ENCODE results near the gene SRL. TPM values are rescaled to one million over a fixed set of nuclear protein-coding genes. Genes with fewer than 3 reads are reported as not detected.

SRL gene
- total and polyA plus RNA-seq, 11 donors = 218 to 760 (median 491) TPM

DNA sequence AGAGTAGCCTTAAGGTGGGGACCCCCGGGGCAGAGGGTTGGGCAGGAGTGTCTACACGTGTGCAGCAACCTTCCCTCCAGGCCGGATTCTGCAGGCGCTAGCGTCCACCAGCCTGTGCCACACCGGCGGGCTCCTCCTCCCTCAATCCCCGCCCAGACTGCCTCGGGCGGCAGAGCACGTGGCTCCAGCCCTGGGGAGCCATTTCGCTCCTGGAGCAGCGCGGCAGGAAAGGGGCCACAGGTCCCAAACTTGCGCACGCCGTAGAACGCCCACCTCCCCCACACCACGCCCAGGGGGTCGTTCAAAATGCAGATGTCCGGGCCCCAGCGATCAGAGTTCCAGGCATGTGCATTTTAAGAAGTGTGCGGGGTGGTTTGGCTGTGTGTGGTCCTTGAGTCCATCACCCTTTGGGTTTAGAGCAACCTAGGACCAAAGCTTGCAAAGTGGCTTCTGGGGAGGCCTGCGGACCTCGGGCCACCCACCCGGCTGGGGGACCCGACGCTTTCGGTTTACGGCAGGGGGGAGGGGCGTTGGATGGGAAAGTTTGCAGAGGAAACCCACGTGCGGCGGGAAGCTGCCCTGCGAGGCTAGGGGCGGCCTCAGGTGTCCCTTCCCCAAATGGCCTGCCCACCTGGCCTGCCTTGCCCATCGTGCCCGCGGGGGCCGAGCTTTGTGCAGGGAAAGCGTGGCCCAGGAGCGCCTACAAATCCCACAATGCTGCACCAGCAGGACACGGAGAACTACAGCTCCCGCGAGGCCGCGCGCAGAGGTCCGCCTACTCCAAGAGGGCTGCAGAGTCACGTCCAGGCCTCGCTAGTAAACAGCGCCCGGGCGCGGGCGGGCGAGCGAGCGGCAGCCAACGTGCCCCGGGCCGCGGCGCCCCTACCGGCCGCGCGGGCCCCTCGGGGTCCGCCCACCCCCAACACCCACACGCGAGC, 29.6 kb upstream of the SRL start:
- intact Hi-C loops (cut with DNase I) = loop anchor here in 3 of 10 donors (5.0 kb wide), 1 partner anchor 56 kb away; no protein-coding TSS in a partner anchor
- TF ChIP-seq, protein P1, sequence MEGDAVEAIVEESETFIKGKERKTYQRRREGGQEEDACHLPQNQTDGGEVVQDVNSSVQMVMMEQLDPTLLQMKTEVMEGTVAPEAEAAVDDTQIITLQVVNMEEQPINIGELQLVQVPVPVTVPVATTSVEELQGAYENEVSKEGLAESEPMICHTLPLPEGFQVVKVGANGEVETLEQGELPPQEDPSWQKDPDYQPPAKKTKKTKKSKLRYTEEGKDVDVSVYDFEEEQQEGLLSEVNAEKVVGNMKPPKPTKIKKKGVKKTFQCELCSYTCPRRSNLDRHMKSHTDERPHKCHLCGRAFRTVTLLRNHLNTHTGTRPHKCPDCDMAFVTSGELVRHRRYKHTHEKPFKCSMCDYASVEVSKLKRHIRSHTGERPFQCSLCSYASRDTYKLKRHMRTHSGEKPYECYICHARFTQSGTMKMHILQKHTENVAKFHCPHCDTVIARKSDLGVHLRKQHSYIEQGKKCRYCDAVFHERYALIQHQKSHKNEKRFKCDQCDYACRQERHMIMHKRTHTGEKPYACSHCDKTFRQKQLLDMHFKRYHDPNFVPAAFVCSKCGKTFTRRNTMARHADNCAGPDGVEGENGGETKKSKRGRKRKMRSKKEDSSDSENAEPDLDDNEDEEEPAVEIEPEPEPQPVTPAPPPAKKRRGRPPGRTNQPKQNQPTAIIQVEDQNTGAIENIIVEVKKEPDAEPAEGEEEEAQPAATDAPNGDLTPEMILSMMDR (IDR thresholded peaks at IDR 0.05) = peak in 6 of 12 donors; percentile 9 to 29 (median 22)
- TF ChIP-seq POLR2A (IDR thresholded peaks at IDR 0.05) = peak in 1 of 2 donors; percentile 68
- whole genome bisulfite sequencing, 4 donors = 0 to 1% (median 0%) methylated on average over 26 to 72 of the region's 72 CpGs

DNA sequence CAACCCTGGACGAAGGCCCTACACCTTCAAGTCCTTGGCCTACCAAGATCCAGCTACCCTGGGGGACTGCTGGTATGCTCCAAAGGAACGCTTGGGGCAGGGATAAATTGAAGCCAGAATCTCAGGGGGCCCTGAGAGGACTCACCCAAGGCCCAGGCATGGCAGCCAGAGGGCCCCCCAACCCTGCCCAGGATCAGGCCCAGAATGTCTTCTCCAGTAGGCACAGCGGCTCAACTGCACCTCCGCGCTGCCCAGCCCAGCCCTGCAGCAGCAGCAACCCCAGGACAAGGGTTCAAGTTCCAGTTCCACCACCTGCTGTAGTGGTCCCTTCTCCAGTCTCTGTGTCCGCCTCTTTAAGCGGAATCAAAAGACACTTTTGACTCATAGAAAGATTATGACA, 28.7 kb upstream of the SRL start:
- H3K36me3 ChIP-seq = no peaks in the 10 kb centered on the region
- H3K27me3 ChIP-seq = no peaks in the 10 kb centered on the region
- no peak for DNase-seq
- H3K27ac ChIP-seq = peak overlapping the region in 1 of 12 donors; percentile 89
- H3K4me3 ChIP-seq = peak overlapping the region in 7 of 12 donors; percentile 64 to 93 (median 86)
- 88 to 95% (median 90%) methylated on average over 6 to 7 of the region's 7 CpGs for WGBS, 4 donors
- no peaks in the 10 kb centered on the region for H3K9me3 ChIP-seq
- ATAC-seq = no peak
- TF ChIP-seq, protein P1 (IDR thresholded peaks at IDR 0.05) = no peak
- no peak for TF ChIP-seq POLR2A (IDR thresholded peaks at IDR 0.05)
- intact Hi-C loops (cut with DNase I) = loop anchor here in 3 of 10 donors (5.0 kb wide), 1 partner anchor 57 kb away; no protein-coding TSS in a partner anchor
- H3K4me1 ChIP-seq = peaks cover 0 to 34% (median 13%) of the 10 kb centered on the region in 12 donors

More for the DNA sequence above, 29.6 kb upstream of the SRL start:
- DNase-seq (peak; percentile 92 to 96 (median 94)), ATAC-seq (peak; percentile 89 to 93 (median 90))
- H3K4me3 ChIP-seq = peak overlapping the region; percentile 64 to 93 (median 86)
- no peaks in the 10 kb centered on the region for H3K9me3 ChIP-seq
- no peaks in the 10 kb centered on the region for H3K27me3 ChIP-seq
- H3K4me1 ChIP-seq = peaks cover 0 to 28% (median 13%) of the 10 kb centered on the region in 12 donors
- no peaks in the 10 kb centered on the region for H3K36me3 ChIP-seq
- H3K27ac ChIP-seq = peak overlapping the region; percentile 62 to 97 (median 92)

DNA sequence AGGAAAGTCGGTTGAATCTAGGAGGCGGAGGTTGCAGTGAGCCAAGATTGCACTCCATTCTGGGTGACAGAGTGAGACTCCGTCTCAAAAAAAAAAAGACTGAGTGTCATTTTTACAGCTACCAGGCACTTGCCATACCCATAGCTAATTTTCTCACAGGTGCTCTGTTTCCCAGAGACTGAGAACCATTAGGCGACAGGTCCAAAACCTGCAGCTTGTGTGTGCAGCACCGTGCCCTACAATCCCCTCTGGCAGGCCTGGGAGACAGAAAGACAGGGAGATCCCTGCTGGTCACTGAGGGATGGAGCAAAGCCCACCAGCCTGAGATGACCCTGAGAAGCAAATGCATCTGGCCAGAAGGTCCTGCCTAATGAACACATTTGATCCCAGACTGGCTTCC, 28.2 kb upstream of the SRL start:
- DNase-seq (no peak), ATAC-seq (no peak)
- TF ChIP-seq POLR2A (IDR thresholded peaks at IDR 0.05) = no peak
- TF ChIP-seq, protein P1 (IDR thresholded peaks at IDR 0.05) = no peak
- Histone ChIP-seq H3K4me3 (no peak overlapping the region), H3K9me3 (no peaks in the 10 kb centered on the region), H3K36me3 (no peaks in the 10 kb centered on the region), H3K27me3 (no peaks in the 10 kb centered on the region), H3K27ac (no peak overlapping the region), H3K4me1 (peaks cover 0 to 37% (median 14%) of the 10 kb centered on the region in 12 donors)
- intact Hi-C loops (cut with DNase I) = loop anchor here in 3 of 10 donors (5.0 kb wide), 1 partner anchor 57 kb away; no protein-coding TSS in a partner anchor
- WGBS, 4 donors = 89 to 98% (median 92%) methylated on average over 4 to 5 of the region's 5 CpGs

DNA sequence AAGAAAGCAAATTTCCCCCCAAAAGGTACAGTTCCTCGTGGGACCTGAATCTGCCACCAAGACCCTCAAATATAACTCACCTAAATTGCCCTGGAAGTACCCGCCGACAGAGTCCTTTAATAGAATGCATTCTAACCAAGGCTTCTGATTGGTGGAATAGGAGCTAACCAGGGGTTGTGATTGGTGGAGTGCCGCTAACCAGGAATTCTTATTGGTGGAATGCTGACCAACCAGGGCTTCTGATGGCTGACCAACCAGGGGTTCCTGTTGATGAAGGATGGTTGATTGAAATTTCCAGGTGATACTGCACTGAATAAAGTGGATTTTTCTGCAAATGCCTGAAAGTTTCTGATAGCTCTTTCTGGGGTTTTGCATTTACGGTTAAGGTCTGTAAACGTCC, 24.5 kb upstream of the SRL start:
- H3K27ac ChIP-seq = no peak overlapping the region
- no peak for DNase-seq
- no peak for TF ChIP-seq POLR2A (IDR thresholded peaks at IDR 0.05)
- TF ChIP-seq, protein P1 (IDR thresholded peaks at IDR 0.05) = no peak
- H3K27me3 ChIP-seq = no peaks in the 10 kb centered on the region
- H3K4me3 ChIP-seq = no peak overlapping the region
- WGBS, 4 donors = 91 to 96% (median 93%) methylated on average over 5 to 6 of the region's 6 CpGs
- peaks cover 0 to 11% (median 6%) of the 10 kb centered on the region in 9 donors for H3K36me3 ChIP-seq
- no peaks in the 10 kb centered on the region for H3K9me3 ChIP-seq
- intact Hi-C loops (cut with DNase I) = loop anchor here in 1 of 10 donors (10.0 kb wide), 1 partner anchor 138 kb away; no protein-coding TSS in a partner anchor
- peaks cover 0 to 40% (median 19%) of the 10 kb centered on the region in 12 donors for H3K4me1 ChIP-seq
- ATAC-seq = no peak

All from heart left ventricle (tissue), 16 donors.